Smooth muscle cell (in vitro differentiated cells): ENCODE measurements around the gene CCSER1. TPM values are rescaled to one million over a fixed set of nuclear protein-coding genes. Genes with fewer than 3 reads are reported as not detected.
"Not testable (repeated sequence)": the region's sequence is repeated elsewhere in the genome, so short reads cannot be mapped to it uniquely, and the experiment has no call there.

Source experiments
- DNase-seq: peaks from one replicate; lab custom pipeline; 2025; ENCODE audit not compliant: unreplicated experiment; lab: John Stamatoyannopoulos, UW
- H2AFZ ChIP-seq: fragments of 200-600 bp; sonication (generic); 2 replicates; pipeline ENCODE4 v1.6.0; 2016; ENCODE audit warnings: antibody characterized with exemption, low read depth, mild to moderate bottlenecking
- H3F3A ChIP-seq: fragments of 200-600 bp; sonication (generic); 2 replicates; pipeline ENCODE4 v1.6.0; 2017; ENCODE audit warnings: antibody characterized with exemption, low read depth
- H3K27ac ChIP-seq: fragments of 200-600 bp; sonication (generic); 2 replicates; pipeline ENCODE4 v1.5.1; 2016; ENCODE audit warnings: low read depth, mild to moderate bottlenecking
- H3K27me3 ChIP-seq: fragments of 200-600 bp; sonication (generic); 2 replicates; pipeline ENCODE4 v1.6.1; 2016; ENCODE audit warnings: low read depth, mild to moderate bottlenecking
- H3K36me3 ChIP-seq: fragments of 200-600 bp; sonication (generic); 2 replicates; pipeline ENCODE4 v1.5.1; 2016; ENCODE audit warnings: low read depth
- H3K4me1 ChIP-seq: fragments of 200-600 bp; sonication (generic); 2 replicates; pipeline ENCODE4 v1.5.1; 2016; ENCODE audit warnings: low read depth
- H3K4me2 ChIP-seq: fragments of 200-600 bp; sonication (generic); 2 replicates; pipeline ENCODE4 v1.6.0; 2016; ENCODE audit warnings: mild to moderate bottlenecking
- H3K4me3 ChIP-seq: fragments of 200-600 bp; sonication (generic); 2 replicates; pipeline ENCODE4 v1.5.1; 2016; ENCODE audit warnings: mild to moderate bottlenecking
- H3K79me2 ChIP-seq: fragments of 200-600 bp; sonication (generic); 2 replicates; pipeline ENCODE4 v1.6.0; 2016; ENCODE audit warnings: low read depth, mild to moderate bottlenecking
- H3K9ac ChIP-seq: fragments of 200-600 bp; sonication (generic); 2 replicates; pipeline ENCODE4 v1.6.0; 2016; ENCODE audit warnings: low read depth
- H3K9me3 ChIP-seq: fragments of 200-600 bp; sonication (generic); replicated peaks from 2 replicates; pipeline ENCODE4 v1.5.1; 2016; ENCODE audit warnings: low read depth
- H4K20me1 ChIP-seq: fragments of 200-600 bp; sonication (generic); 2 replicates; pipeline ENCODE4 v1.6.0; 2016; ENCODE audit warnings: low read depth
- CTCF ChIP-seq: fragments of 200-600 bp; sonication (generic); IDR thresholded peaks from 2 replicates; pipeline ENCODE4 v1.5.1; 2017; ENCODE audit warnings: borderline replicate concordance, mild to moderate bottlenecking, antibody characterized with exemption; ENCODE audit not compliant: insufficient read depth, poor library complexity, severe bottlenecking
- WGBS: methylation state at CpG from one replicate; pipeline ENCODE4 v1.1.7; 2016; ENCODE audit warnings: low lambda C conversion rate; 5-methylcytosine and 5-hydroxymethylcytosine counted together
- polyA plus RNA-seq: library from polyadenylated mRNA; unstranded; fragments of >200 nt; fragmentation: Nextera tagmentation; extraction: Ambion mirVana; gene quantifications from 2 replicates; pipeline ENCODE4 v1.2.1, GENCODE V29; 2016
- total RNA-seq: library from RNA; depleted of rRNA; stranded (reverse); fragments of >200 nt; gene quantifications from 2 replicates; pipeline ENCODE4 v1.2.3, GENCODE V29; 2014

The CCSER1 gene
- total and polyA plus RNA-seq, 2 experiments from 2014 or later, result 0.76 TPM; not detected in 1

DNA sequence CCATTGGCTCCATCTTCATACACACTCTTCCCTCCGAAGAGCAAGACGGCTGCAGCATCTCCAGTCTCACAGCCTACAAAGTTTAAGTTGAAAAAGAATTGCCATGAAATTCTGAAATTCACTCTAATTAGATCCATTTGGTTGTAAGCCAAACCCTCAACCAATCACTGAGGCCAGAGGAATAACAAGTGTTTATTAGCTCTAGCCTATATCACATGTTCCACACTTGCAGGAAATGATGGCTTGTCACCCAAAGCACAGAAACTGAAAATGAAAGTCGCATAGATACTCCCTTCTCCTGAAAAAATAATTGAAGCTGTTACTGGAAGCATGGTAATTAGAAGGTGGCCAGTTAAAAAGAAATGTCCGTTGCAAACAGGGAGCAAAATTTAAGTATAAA lies 1071.8 kb downstream of the CCSER1 start:
- Histone ChIP-seq H3K4me1 (no peaks in the 10 kb centered on the region), H3K9me3 (no peaks in the 10 kb centered on the region), H3K27me3 (no peaks in the 10 kb centered on the region), H3K36me3 (no peaks in the 10 kb centered on the region), H3K4me3 (no peak overlapping the region), H3K4me2 (no peak overlapping the region), H4K20me1 (no peaks in the 10 kb centered on the region), H3K79me2 (no peaks in the 10 kb centered on the region), H3F3A (no peaks in the 10 kb centered on the region), H3K27ac (no peak overlapping the region), H3K9ac (no peak overlapping the region), H2AFZ (peak overlapping the region; percentile 62)
- WGBS, result 91% methylated on average over 4 of the region's 4 CpGs
- DNase-seq, result no peak
- TF ChIP-seq CTCF, result no peak

- H3K9ac ChIP-seq, result no peak overlapping the region
- H4K20me1 ChIP-seq, result no peaks in the 10 kb centered on the region
- H3K27ac ChIP-seq, result no peak overlapping the region
- 94% methylated on average over 3 of the region's 3 CpGs for WGBS
- no peaks in the 10 kb centered on the region for H3K36me3 ChIP-seq
- H3K9me3 ChIP-seq, result no peaks in the 10 kb centered on the region
- H2AFZ ChIP-seq, result no peak overlapping the region
- H3K4me3 ChIP-seq, result no peak overlapping the region
- H3K27me3 ChIP-seq, result no peaks in the 10 kb centered on the region
- H3F3A ChIP-seq, result no peaks in the 10 kb centered on the region
- no peaks in the 10 kb centered on the region for H3K79me2 ChIP-seq
- H3K4me1 ChIP-seq, result no peaks in the 10 kb centered on the region
- no peak for TF ChIP-seq CTCF
- DNase-seq, result no peak
- no peak overlapping the region for H3K4me2 ChIP-seq
Observed at GRCh38 chr4:91207535-91207934, 1080.3 kb downstream of the CCSER1 start.

GRCh38 chr4:91212211-91212610 lies 1085.0 kb downstream of the CCSER1 start:
- no peaks in the 10 kb centered on the region for H3K27me3 ChIP-seq
- no peaks in the 10 kb centered on the region for H3K36me3 ChIP-seq
- DNase-seq, result no peak
- no peaks in the 10 kb centered on the region for H4K20me1 ChIP-seq
- no peak for TF ChIP-seq CTCF
- H3K4me2 ChIP-seq, result no peak overlapping the region
- H2AFZ ChIP-seq, result no peak overlapping the region
- no peak overlapping the region for H3K4me3 ChIP-seq
- H3K79me2 ChIP-seq, result no peaks in the 10 kb centered on the region
- H3K9me3 ChIP-seq, result no peaks in the 10 kb centered on the region
- H3K9ac ChIP-seq, result no peak overlapping the region
- H3F3A ChIP-seq, result no peaks in the 10 kb centered on the region
- H3K4me1 ChIP-seq, result no peaks in the 10 kb centered on the region
- H3K27ac ChIP-seq, result no peak overlapping the region
- WGBS, result 55% methylated on average over 3 of the region's 3 CpGs

- H3K36me3 ChIP-seq, H3K27ac ChIP-seq, H3K9me3 ChIP-seq, H2AFZ ChIP-seq, H3K27me3 ChIP-seq, H3K9ac ChIP-seq, H3K4me3 ChIP-seq, H3K79me2 ChIP-seq, H4K20me1 ChIP-seq, H3K4me2 ChIP-seq, H3K4me1 ChIP-seq, DNase-seq, H3F3A ChIP-seq: not testable (repeated sequence)
- 96% methylated on average over 25 of the region's 26 CpGs for WGBS
Observed at GRCh38 chr4:91217831-91218403, 1090.7 kb downstream of the CCSER1 start.
